ENCODE data around the gene CKS1B. TPM values are rescaled to one million over a fixed set of nuclear protein-coding genes. Genes with fewer than 3 reads are reported as not detected.

CKS1B gene
- total and polyA plus RNA-seq, 4 donors: 32.4 to 57.9 (median 44.4) TPM

DNA sequence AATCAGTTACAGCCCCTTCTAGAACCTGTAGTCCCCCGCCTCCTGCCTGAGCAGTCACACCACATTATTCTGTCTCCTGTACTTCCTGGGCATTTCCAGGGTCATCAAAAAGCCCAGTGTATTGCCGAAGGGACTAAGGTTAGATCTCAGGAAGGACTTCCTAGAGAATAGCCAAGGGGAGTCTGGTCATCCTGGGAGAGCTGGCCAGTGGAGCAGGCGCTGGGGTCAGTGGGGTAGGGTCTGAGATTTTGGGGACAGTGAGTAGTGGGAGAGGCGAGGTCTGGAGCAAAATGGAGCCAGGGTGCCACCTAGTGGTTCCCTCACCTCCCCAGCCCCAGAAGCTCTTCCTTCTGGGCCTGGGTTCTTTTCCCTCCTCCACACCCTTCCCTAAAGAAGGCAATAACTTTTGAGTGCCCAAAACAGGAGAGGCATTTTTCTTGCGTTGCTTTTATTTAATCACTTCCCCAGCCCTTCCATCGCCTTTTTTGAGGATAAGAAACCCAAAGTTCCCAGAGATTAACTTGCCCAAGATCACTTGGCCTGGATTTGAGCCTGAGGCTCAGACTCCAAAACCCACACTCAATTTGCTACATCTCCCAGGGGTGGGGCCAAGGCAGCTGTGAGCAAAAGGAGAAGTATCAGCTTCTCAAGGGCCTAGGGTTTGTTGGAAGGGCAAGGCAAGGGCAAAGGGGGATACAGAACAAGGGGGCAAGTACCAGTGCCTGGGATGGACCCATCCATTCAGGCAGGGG is 30.7 kb upstream of the CKS1B start:
- Histone ChIP-seq H3K9me3 (ENCODE audit: control insufficient read depth in 4 of 4, low read length in 3 of 4) (no peaks in the 10 kb centered on the region), H3K27ac (ENCODE audit: low read depth in 1 of 2, low read length in 2 of 2) (peak overlapping the region; percentile 60 to 73), H3K9ac (ENCODE audit: low read depth in 1 of 2, low read length in 2 of 2) (peak overlapping the region; percentile 51 to 78), H3K27me3 (ENCODE audit: control insufficient read depth in 4 of 4, insufficient read depth in 4 of 4, low read length in 3 of 4) (no peaks in the 10 kb centered on the region), H3K36me3 (ENCODE audit: control insufficient read depth in 4 of 4, insufficient read depth in 3 of 4, low read depth in 1 of 4, low read length in 3 of 4) (peaks cover 0 to 13% (median 1%) of the 10 kb centered on the region in 4 donors), H3K4me1 (ENCODE audit: control insufficient read depth in 4 of 4, insufficient read depth in 4 of 4, low read length in 3 of 4) (peaks cover 6 to 46% (median 23%) of the 10 kb centered on the region in 4 donors), H3K4me3 (ENCODE audit: low read depth in 1 of 3, low read length in 3 of 3) (no peak overlapping the region)
- peak; percentile 80 to 82 for TF ChIP-seq RAD21 (IDR thresholded peaks at IDR 0.05)
- TF ChIP-seq, protein P1, sequence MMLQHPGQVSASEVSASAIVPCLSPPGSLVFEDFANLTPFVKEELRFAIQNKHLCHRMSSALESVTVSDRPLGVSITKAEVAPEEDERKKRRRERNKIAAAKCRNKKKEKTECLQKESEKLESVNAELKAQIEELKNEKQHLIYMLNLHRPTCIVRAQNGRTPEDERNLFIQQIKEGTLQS (IDR thresholded peaks at IDR 0.05): no peak
- TF ChIP-seq, protein P2, sequence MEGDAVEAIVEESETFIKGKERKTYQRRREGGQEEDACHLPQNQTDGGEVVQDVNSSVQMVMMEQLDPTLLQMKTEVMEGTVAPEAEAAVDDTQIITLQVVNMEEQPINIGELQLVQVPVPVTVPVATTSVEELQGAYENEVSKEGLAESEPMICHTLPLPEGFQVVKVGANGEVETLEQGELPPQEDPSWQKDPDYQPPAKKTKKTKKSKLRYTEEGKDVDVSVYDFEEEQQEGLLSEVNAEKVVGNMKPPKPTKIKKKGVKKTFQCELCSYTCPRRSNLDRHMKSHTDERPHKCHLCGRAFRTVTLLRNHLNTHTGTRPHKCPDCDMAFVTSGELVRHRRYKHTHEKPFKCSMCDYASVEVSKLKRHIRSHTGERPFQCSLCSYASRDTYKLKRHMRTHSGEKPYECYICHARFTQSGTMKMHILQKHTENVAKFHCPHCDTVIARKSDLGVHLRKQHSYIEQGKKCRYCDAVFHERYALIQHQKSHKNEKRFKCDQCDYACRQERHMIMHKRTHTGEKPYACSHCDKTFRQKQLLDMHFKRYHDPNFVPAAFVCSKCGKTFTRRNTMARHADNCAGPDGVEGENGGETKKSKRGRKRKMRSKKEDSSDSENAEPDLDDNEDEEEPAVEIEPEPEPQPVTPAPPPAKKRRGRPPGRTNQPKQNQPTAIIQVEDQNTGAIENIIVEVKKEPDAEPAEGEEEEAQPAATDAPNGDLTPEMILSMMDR (IDR thresholded peaks at IDR 0.05; ENCODE audit: low read depth, low read length, missing input control): peak; percentile 67
- WGBS: 50% methylated on average over 6 of the region's 6 CpGs
- DNase-seq (ENCODE audit: low spot score): peak; percentile 56

DNA sequence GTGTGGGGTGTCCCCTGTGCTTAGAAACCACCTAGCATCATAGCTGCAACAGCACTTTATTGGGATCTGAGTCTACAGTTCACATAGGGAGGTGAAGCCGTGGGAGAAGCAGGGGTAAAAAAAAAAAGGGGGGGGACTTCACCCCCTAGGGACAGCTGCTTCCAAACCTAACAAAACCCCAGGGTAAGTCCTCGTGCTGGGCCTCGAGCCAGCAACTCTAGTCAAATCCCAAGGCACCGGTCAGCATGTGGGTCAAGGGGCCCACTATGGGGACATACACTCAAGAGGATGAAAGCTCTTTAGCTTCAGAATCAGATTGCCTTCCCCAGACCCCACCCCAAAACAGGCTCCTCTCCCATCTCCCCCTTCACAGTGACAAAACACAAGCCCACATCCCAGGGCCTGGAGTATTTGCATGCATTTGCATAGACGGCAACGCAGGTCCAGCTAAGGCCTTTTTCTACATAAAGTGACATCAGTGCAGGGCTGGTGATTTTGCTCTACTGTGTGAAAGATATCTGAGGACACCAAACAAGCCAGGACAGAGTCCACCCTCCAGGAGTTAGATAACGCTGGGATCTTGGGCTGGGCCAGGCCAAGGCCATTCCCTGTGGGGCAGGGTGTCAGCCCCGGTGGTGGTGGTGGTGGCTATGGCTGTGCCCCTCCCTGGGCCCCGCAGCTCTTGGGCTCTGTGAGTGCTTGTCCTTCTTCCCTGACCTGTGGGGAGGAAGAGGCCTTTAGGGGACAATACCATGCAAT is 29.9 kb upstream of the CKS1B start:
- peak; percentile 59 for DNase-seq (ENCODE audit: low spot score)
- no peaks in the 10 kb centered on the region for H3K27me3 ChIP-seq (ENCODE audit: control insufficient read depth in 4 of 4, insufficient read depth in 4 of 4, low read length in 3 of 4)
- H3K9me3 ChIP-seq (ENCODE audit: control insufficient read depth in 4 of 4, low read length in 3 of 4): no peaks in the 10 kb centered on the region
- H3K9ac ChIP-seq (ENCODE audit: low read depth in 1 of 2, low read length in 2 of 2): peak overlapping the region; percentile 51 to 78
- peaks cover 6 to 46% (median 22%) of the 10 kb centered on the region in 4 donors for H3K4me1 ChIP-seq (ENCODE audit: control insufficient read depth in 4 of 4, insufficient read depth in 4 of 4, low read length in 3 of 4)
- no peak overlapping the region for H3K4me3 ChIP-seq (ENCODE audit: low read depth in 1 of 3, low read length in 3 of 3)
- H3K27ac ChIP-seq (ENCODE audit: low read depth in 1 of 2, low read length in 2 of 2): peak overlapping the region; percentile 60 to 73
- TF ChIP-seq, protein P3, sequence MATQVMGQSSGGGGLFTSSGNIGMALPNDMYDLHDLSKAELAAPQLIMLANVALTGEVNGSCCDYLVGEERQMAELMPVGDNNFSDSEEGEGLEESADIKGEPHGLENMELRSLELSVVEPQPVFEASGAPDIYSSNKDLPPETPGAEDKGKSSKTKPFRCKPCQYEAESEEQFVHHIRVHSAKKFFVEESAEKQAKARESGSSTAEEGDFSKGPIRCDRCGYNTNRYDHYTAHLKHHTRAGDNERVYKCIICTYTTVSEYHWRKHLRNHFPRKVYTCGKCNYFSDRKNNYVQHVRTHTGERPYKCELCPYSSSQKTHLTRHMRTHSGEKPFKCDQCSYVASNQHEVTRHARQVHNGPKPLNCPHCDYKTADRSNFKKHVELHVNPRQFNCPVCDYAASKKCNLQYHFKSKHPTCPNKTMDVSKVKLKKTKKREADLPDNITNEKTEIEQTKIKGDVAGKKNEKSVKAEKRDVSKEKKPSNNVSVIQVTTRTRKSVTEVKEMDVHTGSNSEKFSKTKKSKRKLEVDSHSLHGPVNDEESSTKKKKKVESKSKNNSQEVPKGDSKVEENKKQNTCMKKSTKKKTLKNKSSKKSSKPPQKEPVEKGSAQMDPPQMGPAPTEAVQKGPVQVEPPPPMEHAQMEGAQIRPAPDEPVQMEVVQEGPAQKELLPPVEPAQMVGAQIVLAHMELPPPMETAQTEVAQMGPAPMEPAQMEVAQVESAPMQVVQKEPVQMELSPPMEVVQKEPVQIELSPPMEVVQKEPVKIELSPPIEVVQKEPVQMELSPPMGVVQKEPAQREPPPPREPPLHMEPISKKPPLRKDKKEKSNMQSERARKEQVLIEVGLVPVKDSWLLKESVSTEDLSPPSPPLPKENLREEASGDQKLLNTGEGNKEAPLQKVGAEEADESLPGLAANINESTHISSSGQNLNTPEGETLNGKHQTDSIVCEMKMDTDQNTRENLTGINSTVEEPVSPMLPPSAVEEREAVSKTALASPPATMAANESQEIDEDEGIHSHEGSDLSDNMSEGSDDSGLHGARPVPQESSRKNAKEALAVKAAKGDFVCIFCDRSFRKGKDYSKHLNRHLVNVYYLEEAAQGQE (IDR thresholded peaks at IDR 0.05): peak; percentile 47
- TF ChIP-seq JUND (IDR thresholded peaks at IDR 0.05): peak in 1 of 2 donors; percentile 31
- TF ChIP-seq SP1 (IDR thresholded peaks at IDR 0.05): peak; percentile 85
- no peak for TF ChIP-seq TAF1 (conservative IDR thresholded peaks at IDR 0.05)
- TF ChIP-seq NR2F2 (IDR thresholded peaks at IDR 0.05): no peak
- peak in 1 of 2 donors; percentile 45 for TF ChIP-seq GABPA (IDR thresholded peaks at IDR 0.05 in 1 of 2, conservative IDR thresholded peaks at IDR 0.05 in 1 of 2)
- no peak for TF ChIP-seq YY1 (IDR thresholded peaks at IDR 0.05)
- TF ChIP-seq HNF4A (conservative IDR thresholded peaks at IDR 0.05): peak; percentile 82 to 87
- TF ChIP-seq RXRA (IDR thresholded peaks at IDR 0.05): peak; percentile 75 to 80
- peak in 1 of 2 donors; percentile 58 for TF ChIP-seq RAD21 (IDR thresholded peaks at IDR 0.05)
- peak; percentile 53 for TF ChIP-seq HNF4G (IDR thresholded peaks at IDR 0.05)
- H3K36me3 ChIP-seq (ENCODE audit: control insufficient read depth in 4 of 4, insufficient read depth in 3 of 4, low read depth in 1 of 4, low read length in 3 of 4): peaks cover 0 to 13% (median 1%) of the 10 kb centered on the region in 4 donors
- 27% methylated on average over 9 of the region's 9 CpGs for WGBS
